Stimulated activated CD8-positive, alpha-beta memory T cell treated with anti-CD3 and anti-CD28 coated beads, Interleukin-4, amount 100 ng/mL, for 1 hour (primary cell): Measurements from ENCODE around the gene NIP7.
"Not testable (repeated sequence)": the region's sequence is repeated elsewhere in the genome, so short reads cannot be mapped to it uniquely, and the experiment has no call there.

Experiments
- DNase-seq, 2 donors: peaks; one replicate each; pipeline ENCODE4 v3.0.0-alpha.2; 2020; ENCODE audit warnings: low read depth in 2 of 2, low spot score in 1 of 2

The NIP7 gene

DNA sequence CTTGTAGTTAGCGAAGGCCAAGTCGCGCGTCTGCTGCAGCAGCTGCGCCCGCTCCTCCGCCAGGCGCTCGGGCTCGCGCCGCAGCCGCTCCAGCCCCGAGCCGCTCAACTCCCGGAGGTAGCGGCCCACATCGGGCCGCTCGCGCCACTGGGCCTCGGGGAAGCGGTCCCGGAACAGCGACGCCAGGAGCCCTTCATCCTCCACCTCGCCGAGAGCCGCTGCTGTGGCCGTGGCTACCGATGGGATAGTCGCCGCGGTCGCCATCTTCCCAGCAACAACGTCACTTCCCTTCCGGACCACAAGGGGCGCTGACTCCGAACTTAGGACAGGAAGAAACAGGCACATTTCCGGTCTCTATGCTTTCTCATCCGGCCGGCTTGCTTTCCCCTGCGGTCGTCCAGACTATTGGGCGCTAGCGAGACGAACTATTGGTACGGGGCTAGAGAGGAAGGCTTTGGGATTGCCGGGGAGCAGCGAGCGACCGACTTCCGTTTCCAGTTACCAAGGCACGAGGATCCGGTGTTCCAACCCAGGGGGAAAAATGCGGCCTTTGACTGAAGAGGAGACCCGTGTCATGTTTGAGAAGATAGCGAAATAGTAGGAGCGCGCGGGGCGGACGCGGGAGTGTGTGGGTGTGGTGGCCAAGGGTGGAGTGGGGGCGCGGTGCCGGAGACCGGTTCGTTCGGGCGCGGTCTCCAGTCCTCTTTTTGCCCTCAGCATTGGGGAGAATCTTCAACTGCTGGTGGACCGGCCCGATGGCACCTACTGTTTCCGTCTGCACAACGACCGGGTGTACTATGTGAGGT, at the start of gene NIP7, which contains the start of gene COG8:
NIP7 (plus strand) TSS at position 484 of the 806 bp plus-strand sequence; CDS start at position 542, 58 bp downstream.
COG8 (minus strand) TSS at position 276 of the 806 bp plus-strand sequence; CDS start at position 264, 12 bp downstream.
- DNase-seq = peak; percentile 76 to 81

DNA sequence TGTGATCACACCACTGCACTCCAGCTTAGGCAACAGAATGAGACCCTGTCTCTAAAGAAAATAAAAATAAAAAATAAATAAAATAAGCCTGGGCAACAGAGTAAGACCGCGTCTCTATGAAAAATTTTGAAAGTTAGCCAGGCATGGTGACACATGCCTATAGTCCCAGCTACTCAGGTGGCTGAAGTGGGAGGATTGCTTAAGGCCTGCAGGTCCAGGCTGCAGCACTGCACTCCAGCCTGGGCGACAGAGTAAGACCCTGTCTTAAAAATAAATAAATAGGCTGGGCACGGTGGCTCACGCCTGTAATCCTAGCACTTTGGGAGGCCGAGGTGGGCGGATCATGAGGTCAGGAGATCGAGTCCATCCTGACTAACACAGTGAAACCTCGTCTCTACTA, 47.9 kb upstream of the NIP7 start:
- not testable (repeated sequence) for DNase-seq

DNA sequence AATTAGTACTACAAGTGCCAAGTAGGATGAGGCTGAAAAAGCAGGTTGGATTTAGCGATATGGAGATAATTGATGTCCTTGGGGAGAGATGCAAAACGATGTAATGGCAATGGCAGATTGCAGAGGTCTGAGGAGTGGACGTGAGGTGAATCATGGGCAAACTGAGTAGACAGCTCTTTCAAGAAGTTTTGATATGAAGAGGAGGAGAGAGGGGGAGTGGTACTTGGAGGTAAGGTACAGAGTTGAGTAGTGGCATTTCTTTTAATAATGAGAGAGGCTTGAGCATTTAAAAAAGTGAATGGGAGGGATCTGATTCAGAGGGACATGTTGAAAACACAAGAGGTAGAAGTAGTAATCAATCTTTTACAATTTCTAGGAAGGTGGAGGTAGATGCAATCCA, 46.2 kb upstream of the NIP7 start:
- no peak for DNase-seq

DNA sequence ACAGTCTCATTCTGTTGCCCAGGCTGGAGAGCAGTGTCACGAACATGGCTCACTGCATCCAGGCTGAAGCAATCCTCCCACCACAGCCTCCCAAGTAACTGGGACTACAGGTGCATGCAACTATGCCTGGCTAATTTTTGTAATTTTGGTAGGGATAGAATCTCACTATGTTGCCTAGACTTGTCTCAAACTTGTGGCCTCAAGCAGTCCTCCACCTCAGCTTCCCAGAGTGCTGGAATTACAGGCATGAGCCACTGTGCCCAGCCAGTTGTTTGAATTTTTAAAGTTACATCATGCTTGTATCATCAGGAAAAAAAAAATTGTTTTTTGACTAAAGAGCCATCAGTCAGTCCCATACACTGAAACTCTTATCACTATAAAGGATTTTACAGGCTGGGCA, 45.5 kb upstream of the NIP7 start:
- DNase-seq = no peak

DNA sequence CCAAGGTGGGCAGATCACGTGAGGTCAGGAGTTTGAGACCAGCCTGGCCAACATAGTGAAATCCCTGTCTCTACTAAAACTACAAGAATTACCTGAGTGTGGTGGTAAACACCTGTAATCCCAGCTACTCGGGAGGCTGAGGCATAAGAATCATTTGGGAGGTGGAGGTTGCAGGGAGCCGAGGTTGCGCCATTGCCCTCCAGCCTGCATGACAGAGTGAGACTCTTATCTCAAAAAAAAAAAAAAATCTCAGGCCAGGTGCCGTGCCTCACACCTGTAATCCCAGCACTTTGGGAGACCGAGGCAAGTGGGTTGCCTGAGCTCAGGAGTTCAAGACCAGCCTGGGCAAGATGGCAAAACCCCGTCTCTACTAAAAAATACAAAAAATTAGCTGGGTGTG, 42.8 kb upstream of the NIP7 start:
- DNase-seq = not testable (repeated sequence)

DNA sequence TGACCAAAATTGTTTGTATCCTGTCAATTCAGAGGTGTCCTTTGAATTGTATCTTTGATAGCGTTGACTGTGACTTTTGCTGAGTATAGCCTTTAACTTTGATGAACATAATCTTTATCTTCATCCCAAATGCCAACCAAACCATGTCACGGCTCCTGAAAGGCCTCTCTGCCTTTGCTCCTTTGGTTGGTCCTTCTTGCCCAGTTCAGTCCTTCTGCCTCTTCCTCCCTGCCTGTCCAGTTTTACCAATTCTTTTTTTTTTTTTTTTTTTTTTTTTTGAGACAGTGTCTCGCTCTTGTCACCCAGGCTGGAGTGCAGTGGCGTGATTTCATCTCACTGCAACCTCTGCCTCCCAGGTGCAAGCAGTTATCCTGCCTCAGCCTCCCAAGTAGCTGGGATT, 41.3 kb upstream of the NIP7 start:
- DNase-seq = no peak

DNA sequence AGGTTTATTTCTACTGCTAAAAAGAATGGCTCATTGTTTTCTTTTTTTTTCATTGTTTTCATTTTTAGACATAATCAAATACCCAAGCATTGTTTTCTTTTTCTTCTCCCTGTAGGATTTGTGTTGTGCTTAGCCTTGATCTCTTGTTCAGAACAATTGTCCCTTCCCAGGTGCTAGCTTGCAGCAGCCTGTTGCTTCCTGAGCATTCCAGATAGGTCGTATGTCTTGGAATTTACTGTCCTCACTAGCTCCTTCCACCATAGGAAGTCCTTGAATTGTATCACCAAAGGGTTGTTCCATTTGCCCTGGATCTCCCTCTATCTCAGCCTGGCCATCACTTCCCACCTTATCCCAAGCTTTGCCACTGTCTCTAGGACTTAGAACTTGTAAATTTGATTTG, 38.4 kb upstream of the NIP7 start:
- DNase-seq = no peak

DNA sequence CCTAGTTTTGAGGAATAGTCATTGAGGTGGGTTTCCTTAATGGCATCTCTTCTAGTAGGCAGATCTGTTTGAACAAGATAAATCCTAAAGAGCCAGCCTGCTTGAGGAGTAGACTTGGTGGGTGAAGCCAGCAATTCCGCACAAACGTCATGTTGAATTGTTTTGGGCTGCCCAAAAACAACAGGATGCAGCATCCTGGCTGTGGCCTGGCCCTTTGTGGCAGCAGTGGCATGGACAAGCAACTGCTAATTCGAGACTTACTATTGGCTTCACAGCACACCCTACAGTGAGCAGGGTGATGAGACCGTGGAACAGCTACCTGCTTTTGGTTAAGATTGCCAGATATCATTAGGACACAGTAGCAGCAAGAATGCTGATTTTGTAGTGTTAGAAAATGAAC, 37.7 kb upstream of the NIP7 start:
- no peak for DNase-seq

DNA sequence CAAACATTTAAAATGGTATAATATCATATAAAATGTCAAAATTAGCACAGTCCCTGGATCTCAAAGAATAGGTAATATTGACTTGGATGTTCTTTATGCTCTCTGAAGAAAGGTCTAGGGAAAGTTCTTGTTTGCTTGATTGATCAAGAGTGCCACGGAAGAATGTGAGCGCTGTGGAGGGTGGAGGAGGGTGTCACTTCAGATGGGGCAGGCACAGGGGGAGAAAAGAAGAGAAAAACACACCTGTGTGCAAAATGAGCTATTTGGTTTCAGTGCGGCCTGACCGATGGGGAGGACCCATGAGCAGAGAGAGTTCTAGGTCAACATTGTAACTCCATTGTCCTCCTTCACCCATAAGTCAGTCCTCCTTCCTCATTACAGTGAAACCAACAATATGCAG, 37.3 kb upstream of the NIP7 start:
- DNase-seq = no peak

DNA sequence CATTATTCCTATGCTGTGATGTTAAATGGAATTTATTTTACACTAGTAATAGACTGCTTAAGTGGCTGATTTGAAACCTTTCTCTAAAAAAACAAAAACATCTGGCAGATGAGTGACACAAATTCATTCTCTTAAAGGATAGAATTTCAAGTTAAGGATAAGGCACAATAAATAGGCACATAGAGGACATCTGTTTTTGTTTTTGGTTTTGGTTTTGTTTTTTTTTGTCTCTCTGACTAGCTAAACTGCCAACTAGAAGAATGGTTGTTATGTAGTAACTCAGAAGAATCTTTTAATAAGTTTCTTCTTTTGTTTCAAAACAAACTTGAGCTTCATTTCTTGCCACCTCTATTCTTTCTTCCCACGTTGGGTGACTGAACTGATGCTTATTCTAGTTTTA, 33.5 kb upstream of the NIP7 start:
- DNase-seq = no peak

DNA sequence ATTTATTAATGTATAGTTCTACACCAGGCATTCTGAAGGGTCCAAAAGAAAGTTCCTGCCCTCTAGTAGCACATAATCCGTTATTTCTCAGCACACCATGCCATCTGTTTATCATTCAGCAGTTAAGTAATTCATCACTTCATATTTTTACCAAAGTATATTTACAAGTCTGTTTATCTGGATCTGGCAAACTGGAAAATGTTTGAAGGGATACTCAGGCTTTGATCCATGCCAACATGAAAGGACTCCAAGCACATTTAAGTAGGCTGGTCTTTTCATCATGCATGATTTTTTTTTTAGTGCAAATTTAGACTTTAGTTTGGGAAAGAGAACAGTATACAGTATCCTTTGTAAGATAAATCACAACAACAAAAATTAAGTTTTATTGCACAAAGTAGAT, 32.5 kb upstream of the NIP7 start:
- no peak for DNase-seq

DNA sequence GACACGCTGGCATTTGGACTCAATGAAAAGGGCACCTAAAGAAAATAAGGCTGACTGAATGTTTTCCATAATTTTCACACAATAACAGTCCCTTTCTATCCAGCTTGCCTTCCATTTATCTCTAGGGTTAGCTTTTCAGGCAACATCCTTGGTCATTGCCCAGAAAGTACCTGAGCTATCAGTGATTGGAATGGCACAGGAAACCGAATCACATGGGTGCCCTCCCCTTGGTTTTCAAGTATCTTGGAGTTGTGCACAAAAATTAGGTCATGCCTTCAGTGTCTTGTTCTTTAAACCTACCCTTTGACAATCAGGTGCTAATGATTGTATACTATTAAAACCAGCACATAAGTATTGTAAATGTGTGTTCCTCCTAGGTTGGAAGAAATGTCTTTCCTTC, 31.7 kb upstream of the NIP7 start:
- DNase-seq = no peak

DNA sequence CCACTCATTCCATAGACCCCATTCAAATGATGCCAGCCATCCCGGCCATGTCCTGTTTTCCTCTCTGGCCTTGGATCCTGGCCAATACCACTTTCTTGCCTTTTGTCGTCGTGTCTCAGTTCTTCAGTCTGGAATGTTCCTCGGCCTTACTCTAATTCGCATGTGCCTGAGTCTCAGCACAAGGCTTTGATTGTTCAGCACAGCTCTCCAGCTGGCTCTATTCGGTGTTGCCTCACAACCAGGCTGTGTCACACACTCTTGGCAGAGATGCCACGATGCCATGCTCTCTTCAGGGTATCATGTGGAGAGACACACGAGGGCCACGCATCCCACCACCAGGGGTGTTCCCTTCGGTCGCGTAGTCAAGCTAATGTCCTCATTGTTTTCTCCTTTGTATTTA, 30.3 kb upstream of the NIP7 start:
- DNase-seq = no peak

DNA sequence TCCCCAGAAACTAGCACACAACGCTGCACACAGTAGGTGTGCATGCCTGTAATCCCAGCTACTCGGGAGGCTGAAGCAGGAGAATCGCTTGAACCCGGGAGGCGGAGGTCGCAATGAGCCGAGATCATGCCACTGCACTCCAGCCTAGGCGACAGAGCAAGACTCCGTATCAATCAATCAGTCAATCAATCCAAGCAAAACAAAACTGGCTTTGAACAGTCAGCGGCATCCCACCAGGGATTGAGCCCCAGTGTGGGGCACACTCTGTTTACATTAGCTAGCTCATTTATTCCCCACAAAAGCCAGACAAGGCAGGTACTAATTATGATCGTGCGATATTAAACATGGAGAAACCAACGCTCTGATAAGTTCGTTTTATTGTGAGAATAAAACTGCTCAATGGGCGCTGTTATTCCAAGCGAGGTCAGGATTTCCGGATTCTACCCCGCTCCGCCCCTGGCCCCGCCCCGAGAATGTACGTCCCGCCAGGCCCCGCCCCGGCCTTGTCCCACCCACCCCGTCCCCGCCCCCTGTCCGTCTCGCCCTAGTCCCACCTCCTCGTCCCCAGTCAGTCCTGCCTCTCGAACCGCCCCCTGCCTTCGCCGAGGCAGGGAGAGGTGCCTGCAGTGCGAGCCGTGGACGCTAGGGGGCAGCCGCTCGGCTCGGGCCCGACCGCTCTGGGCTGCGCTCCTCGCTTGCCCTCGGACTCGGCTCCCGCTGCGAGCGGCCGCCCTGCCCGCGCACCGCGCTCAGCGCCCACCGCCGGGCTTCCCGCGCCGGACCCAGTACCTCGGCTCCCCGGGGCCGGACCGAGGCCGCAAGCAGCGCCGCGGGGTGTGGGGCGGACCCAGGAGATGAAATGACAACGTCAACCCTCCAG, 28.7 kb upstream of the NIP7 start, which contains the start of gene VPS4A:
VPS4A (plus strand) TSS at position 698 of the 880 bp plus-strand sequence; CDS start at position 860, 162 bp downstream.
- peak; percentile 94 for DNase-seq

DNA sequence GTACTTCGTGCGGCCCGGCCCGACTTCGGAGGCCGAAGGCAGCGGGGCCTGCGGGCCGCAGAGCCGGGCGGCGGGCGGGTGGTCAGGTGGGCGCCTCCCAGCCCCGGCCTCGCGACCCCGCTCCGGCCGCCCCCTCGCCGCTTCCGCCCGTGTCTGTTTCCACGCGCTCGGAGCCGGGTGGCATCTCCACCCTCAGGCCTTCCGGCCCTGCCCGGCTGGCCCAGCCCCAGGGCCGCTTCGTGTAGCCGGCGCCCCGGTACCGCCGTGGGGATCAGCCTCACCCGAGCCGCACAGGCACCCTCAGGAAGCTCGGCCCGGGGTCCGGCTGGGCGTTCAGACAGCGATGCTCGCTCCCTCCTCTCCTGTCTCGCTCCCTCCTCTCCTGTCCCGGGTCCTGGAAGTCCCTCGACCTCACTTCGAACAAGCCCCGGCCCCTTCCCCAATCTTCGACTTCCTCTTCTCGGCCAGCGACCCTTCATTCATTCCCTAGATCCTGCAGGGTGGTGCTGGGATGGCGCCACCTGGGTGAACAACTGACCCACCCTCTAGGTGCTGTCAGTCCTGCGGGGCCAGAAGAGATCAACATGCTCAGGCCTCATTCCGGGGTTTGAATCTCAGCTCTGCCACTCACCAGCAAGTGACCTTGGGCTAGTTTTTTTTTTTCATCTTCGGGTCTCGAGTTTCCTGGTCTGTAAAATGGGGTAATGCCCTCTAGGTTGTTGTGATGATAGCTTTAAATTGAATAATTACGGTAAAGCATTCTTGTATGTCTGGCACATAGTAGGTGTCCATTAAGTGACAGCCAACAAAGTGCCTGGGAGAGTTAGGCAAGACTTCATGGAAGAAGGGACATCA, 27.8 kb upstream of the NIP7 start:
- DNase-seq = no peak

DNA sequence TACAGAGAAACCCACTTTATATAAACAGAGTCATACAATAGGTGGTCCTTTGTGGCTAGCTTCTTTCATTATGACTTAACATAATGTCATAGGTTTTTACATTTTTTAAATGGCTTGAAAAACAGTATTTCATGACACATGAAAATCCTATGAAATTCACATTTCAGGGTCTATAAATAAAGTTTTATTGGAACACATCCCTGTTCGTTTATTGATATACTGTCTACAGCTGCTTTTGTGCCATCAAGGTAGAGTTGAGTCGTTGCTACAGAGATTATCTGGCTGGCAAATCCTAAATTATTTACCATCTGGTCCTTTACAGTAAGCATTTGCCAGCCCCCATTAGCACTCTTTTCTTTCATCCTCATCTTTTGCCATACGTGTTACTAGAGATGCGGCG, 26.1 kb upstream of the NIP7 start:
- no peak for DNase-seq

DNA sequence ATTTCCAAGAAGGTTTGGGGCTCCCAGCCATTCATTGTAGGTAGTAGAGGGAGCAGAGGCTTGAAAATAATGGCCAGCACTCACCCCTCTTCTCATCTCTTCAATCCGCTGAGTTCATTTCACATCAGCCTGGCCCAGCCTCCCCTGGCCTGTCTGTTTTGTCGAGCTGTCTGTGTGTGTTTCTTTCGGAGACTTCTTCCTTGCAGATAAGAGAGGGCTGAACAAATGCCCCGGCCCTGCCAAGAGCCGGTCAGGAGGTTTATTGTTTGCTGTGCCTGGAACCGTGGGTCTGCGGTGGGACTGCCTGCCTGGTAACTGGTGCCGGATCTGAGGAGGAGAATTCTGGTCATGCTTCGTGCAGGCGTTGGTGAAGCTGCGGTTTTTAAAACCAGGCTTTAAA, 25.0 kb upstream of the NIP7 start:
- DNase-seq = no peak

DNA sequence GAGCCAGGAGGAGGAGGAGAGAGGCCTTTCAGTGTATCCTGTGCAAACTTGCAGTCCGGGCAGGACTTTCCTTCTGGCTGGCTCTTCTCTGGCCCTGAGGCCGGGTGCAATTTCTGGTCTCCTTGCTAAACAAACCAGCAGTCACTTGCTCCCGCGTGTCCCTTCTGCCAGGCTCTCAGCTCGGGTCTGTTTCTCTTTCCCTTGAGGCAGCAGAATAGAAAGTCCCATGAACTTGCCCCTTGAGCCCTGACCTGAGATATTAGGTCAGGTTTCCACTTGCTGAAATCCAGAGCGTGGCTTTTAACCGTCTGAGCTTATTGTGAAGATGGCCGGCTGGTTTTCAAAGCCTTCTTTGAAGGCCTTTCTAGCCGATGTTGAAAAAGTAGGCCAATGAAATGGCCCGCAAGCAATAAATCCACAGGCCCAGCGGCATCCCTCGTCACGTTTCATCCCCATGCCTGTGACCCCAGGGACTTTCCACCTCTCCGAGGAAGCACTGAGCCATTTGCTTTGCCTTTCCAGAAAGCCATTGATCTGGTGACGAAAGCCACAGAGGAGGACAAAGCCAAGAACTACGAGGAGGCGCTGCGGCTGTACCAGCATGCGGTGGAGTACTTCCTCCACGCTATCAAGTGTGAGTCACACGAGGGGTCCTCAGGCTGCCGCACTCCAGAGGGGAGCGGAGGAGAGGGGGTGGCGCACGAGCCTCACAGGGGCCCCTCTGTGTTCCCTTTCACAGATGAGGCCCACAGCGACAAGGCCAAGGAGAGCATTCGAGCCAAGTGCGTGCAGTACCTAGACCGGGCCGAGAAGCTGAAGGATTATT, 23.9 kb upstream of the NIP7 start:
- no peak for DNase-seq

DNA sequence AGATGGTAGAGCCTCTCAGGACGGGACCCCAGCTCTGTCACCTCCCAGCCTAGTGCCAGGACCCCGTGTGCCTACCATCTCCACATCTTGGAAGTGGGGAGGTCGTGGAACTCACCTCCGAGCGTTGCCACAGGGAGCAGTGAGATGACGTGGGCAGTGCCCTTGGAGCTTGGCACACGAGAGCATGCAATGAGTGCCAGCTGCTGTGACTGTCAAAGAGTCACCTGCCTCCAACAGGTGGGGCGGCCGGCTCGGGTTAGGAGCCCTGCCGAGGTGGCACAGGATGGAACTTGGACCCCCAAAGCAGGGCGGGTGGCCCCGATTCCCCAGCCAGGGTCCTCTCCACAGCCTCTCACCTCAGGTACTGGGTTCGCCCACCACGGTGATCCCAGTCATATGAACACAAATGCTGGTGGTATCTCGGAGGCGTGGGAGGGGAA, 23.0 kb upstream of the NIP7 start:
- DNase-seq = no peak
